ENCODE results near the gene AUTS2.

The AUTS2 gene

DNA sequence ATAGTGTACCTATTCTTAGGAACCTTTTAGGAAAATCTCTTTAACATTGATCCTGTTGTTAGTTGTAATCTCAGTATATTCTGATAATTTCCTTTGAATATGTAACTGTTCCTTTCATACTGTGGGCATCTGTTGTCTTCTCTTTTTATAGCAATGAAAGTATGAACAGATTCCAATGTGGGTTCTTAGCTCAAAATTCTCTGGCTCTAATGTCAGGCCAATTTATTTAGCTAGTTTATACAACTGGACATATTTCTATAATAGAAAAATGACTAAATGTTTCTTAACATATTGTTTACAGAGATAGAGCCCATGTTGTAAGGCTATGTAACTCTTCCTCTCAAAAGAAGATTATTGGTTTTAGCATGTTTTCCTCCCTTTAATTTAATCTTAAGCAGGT, 363.2 kb downstream of the AUTS2 start:
- TF ChIP-seq, protein P1, sequence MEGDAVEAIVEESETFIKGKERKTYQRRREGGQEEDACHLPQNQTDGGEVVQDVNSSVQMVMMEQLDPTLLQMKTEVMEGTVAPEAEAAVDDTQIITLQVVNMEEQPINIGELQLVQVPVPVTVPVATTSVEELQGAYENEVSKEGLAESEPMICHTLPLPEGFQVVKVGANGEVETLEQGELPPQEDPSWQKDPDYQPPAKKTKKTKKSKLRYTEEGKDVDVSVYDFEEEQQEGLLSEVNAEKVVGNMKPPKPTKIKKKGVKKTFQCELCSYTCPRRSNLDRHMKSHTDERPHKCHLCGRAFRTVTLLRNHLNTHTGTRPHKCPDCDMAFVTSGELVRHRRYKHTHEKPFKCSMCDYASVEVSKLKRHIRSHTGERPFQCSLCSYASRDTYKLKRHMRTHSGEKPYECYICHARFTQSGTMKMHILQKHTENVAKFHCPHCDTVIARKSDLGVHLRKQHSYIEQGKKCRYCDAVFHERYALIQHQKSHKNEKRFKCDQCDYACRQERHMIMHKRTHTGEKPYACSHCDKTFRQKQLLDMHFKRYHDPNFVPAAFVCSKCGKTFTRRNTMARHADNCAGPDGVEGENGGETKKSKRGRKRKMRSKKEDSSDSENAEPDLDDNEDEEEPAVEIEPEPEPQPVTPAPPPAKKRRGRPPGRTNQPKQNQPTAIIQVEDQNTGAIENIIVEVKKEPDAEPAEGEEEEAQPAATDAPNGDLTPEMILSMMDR (IDR thresholded peaks at IDR 0.05): no peak

DNA sequence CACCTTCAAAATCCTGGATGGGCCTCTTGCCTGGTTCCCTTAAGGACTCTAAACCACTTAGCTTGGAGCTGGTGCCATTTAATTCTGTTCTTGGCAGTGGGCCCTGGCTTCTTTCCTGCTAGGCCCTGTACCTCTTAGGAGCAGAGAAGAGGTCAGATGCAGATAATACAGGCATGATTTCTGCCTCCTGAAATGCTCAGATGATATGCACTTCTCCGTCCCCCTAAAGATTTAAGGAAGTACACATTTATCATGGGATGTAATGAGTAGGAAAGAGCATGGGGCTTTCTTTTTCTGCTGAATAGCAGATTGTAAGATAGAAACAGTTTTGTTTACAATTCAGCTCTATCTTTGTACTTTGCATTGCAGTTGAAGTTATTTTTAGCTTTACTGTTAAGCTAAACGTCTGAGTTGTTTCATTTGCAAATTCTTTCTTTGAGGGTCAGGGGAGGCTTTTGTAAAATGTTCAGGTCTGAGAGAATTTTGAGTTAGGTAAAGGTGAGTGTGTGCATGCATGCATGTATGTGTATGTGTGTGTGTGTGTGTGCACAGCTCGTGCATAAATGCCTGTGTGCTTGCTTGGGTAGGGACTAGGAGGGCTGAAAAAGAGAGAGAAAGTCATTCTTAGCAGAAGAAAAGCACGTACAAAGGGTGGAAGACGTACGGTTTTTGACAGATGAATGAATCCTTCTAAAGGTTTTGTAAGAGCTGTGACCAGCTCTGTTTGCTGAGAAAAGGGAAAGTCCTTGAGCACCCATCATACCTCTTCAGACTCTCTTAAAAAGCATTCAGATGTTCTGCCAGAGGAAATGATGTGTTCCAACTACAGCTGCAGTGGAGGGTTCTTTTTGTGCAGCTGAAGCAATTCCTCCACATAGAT, 364.2 kb downstream of the AUTS2 start:
- TF ChIP-seq, protein P1 (IDR thresholded peaks at IDR 0.05): no peak

DNA sequence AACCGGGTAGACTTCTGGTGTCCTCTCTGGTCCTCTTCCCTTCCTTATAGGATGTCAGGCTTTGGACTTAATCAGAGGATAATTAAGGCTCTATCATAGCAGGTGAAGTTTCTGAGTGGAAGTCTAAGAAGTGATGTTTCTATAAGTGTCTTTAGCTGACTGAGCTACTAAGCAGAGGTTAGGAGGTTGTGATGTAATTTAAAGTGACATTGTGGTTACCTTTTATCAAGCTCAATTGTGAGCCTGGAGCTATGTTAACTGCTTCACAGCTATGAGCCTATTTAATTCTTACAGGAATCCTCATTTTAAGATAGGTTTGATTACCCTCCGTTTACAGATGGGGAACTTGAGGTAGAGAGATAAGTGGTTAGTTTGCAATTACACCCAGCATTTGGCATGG, 365.1 kb downstream of the AUTS2 start:
- TF ChIP-seq, protein P1 (IDR thresholded peaks at IDR 0.05): no peak

DNA sequence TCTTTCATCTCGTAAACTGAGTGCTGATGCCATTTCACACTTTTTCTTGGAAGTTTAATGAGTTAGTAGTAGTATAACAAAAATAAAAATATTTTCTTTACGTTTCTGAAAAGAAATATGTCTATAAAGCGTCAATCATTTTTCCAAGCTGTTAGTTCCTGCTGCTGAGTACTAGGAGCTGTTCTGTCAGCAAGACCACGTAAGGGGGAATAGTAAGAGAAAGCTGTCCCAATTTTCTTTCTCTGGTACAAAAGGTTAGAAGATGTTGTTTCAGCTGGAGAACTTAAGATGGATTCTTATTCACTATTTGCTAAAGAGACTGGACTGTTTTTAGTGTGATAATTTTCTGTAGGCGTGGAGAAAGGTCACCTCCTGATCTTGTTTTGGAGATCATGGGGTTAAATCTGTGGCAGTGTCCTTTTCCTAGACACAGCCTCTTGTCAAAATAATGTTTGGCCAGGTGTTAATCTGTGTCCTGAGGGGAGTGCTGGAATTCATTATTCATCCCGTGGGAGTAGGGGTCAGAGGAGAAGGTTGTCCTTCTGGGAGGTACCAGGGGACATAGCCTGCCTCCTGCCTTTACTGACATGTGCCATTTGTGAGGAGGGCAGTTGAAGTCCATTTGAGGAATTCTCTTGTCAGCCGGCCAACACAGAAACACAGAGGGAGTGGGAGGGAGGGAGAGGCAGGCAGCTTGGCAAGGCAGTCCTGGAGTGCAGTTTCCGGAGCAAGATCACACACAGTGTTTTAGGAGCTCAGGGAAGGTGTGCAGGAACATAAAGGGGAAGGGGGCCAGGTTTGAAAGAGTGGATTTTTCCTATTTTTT, 368.7 kb downstream of the AUTS2 start:
- TF ChIP-seq, protein P1 (IDR thresholded peaks at IDR 0.05): no peak

DNA sequence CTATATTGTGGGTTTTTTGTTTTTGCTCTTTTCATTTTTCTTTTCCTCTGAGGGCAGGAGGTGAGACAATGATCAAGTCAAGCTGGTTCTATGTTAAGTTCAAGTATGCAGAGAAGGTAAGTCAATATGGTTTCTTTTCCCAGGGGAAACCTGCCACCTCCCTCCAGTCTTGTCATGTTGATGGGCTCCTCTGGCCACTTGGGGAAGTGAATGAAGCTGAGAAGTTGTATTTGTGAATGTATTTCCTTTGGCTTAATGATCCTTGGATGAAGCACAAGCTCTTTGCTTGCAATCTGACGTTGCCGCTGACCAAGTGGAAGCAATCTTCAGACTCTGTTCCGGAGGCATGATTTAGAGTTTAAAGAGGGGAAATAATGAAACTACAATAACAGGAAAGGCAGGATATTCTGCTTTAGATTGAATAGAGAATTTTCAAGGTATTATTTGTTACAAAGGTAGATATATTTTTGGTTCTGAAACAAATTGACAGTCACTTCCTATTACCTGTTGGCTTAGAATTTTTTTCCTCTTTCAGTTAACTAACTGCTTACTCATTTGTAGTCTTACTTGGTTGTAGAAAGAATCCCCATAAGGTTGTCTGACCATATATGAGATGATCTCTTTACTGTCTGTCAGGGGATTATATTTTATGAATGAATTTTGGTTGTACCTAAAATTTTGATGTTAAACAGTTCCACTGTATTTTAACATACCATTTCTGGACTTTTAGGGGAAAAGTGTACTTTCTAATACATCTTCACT, 369.6 kb downstream of the AUTS2 start:
- TF ChIP-seq, protein P1 (IDR thresholded peaks at IDR 0.05): no peak

DNA sequence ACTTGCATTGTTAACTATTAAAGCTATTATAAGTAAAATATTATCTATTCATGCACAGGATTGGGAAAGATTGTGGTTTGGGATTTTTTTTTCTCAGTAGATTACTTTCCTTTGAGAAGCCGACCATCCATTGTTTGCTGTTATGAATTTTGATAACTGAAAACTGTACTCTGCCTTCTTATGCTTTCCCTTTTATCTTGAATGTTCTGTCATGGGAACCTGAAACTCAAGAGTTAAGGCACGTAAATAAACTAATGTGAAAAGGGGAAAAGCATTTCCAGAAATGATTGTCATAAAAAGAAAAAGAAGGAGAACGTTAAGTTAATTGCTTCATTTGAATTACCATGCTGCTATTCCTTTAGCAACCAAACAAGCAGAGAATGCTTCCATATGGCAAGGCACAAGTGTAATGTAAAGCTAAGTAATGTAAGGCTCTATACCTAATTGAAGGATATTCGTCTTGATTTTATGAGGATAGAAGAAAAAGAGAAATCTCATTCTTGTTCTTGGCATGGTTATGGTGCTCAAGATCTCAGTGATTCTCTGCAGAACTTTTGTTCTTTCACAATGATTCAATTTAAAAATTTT, 370.8 kb downstream of the AUTS2 start:
- TF ChIP-seq, protein P1 (IDR thresholded peaks at IDR 0.05): no peak

DNA sequence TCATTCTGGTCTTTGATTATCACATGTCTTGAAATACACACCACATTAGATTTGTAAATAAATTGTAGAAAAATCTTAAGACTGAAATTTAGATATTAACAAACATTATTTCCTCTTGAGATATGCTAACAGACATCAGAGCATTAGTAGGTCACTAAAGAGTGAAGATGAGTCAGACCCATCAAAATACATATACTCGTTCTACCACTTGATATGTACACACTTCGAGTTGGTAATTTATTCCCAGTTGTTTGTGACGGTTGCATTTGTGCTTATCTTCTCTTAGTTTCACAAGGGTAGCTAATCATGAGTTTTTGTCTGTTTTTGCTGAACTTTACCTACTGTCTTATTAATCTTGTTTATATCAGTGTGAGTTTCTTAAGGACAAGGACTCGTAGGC, 383.4 kb downstream of the AUTS2 start:
- TF ChIP-seq, protein P1 (IDR thresholded peaks at IDR 0.05): no peak

Data from LNCAP (cell line).